Esophagus muscularis mucosa (tissue), 4 donors: ENCODE data around the gene TGFBR2. TPM values are rescaled to one million over a fixed set of nuclear protein-coding genes. Genes with fewer than 3 reads are reported as not detected.

Source experiments
- DNase-seq: peaks from one replicate; pipeline ENCODE4 v3.0.0-alpha.2; 2017; ENCODE audit errors: extremely low spot score
- H3K27ac ChIP-seq, 4 donors: fragments of 200-600 bp; sonication (generic); replicated peaks in 1 of 4; 1 replicate in 3 of 4; 2 replicates in 1 of 4; pipeline ENCODE4 v1.5.1; 2016 to 2019; ENCODE audit warnings: mild to moderate bottlenecking in 1 of 4
- H3K27me3 ChIP-seq, 4 donors: fragments of 200-600 bp; sonication (generic); one replicate each; pipeline versions ENCODE4 v1.5.1 to v1.6.0; 2016 to 2019
- H3K36me3 ChIP-seq, 4 donors: fragments of 200-600 bp; sonication (generic); one replicate each; pipeline ENCODE4 v1.5.1; 2016 to 2019
- H3K4me1 ChIP-seq, 4 donors: fragments of 200-600 bp; sonication (generic); one replicate each; pipeline ENCODE4 v1.5.1; 2016 to 2019
- H3K4me3 ChIP-seq, 4 donors: fragments of 200-600 bp; sonication (generic); 1 replicate in 2 of 4; 2 replicates in 2 of 4; pipeline ENCODE4 v1.5.1; 2016 to 2019; ENCODE audit warnings: mild to moderate bottlenecking in 4 of 4, moderate library complexity in 1 of 4
- H3K9me3 ChIP-seq, 4 donors: fragments of 200-600 bp; sonication (generic); 1 replicate in 3 of 4; 2 replicates in 1 of 4; pipeline ENCODE4 v1.5.1; 2016 to 2019
- CTCF ChIP-seq, 3 experiments: fragments of 200-600 bp in 2 of 3; fragments of 450-650 bp in 1 of 3; sonication (generic) in 2 of 3; IDR thresholded peaks; one replicate each; pipeline ENCODE4 v1.5.1; 2017 to 2019; ENCODE audit warnings: antibody characterized with exemption in 3 of 3, mild to moderate bottlenecking in 2 of 3, moderate library complexity in 1 of 3
- EP300 ChIP-seq: sonication (generic); formaldehyde crosslinking; IDR thresholded peaks from one replicate; pipeline ENCODE4 v1.6.1; 2017; ENCODE audit warnings: antibody characterized with exemption
- POLR2A ChIP-seq: fragments of 450-650 bp; IDR thresholded peaks from one replicate; pipeline ENCODE4 v1.6.1; 2017; ENCODE audit warnings: antibody characterized with exemption, moderate library complexity, mild to moderate bottlenecking, low read depth
- POLR2AphosphoS5 ChIP-seq, 2 donors: sonication (generic); formaldehyde crosslinking; IDR thresholded peaks; one replicate each; pipeline ENCODE4 v1.6.1; 2017; ENCODE audit warnings: antibody characterized with exemption in 2 of 2
- WGBS: methylation state at CpG from one replicate; pipeline ENCODE4 v1.1.5; 2018; 5-methylcytosine and 5-hydroxymethylcytosine counted together
- intact Hi-C: fragments of 100-400 bp; cut with DNase I; formaldehyde crosslinking; loops from one replicate; pipeline ENCODE4 v1.15.1; 2023
- total RNA-seq, 4 donors: library from RNA; depleted of rRNA; stranded (reverse); fragments of >200 nt; gene quantifications; one replicate each; pipeline versions ENCODE4 v1.1.0 to v1.2.1, GENCODE V29; 2016

Gene TGFBR2
- total RNA-seq, 4 donors from 2014 or later = 202 to 292 (median 261) TPM

- peaks cover 44 to 77% (median 68%) of the 10 kb centered on the region in 4 donors for H3K4me1 ChIP-seq
- peak overlapping the region; percentile 36 to 62 (median 59) for H3K27ac ChIP-seq
- no peak for DNase-seq
- H3K27me3 ChIP-seq = no peaks in the 10 kb centered on the region
- H3K36me3 ChIP-seq = peaks cover 45 to 92% (median 71%) of the 10 kb centered on the region in 4 donors
- no peak overlapping the region for H3K4me3 ChIP-seq
- 91% methylated on average over 5 of the region's 5 CpGs for WGBS
- intact Hi-C loops = no loop called here
- H3K9me3 ChIP-seq = no peaks in the 10 kb centered on the region
- TF ChIP-seq CTCF (IDR thresholded peaks at IDR 0.05) = no peak
- no peak for TF ChIP-seq POLR2A
- TF ChIP-seq POLR2AphosphoS5 (IDR thresholded peaks at IDR 0.05) = no peak
- no peak for TF ChIP-seq EP300
Observed at GRCh38 chr3:30648670-30649357, 42.4 kb downstream of the TGFBR2 start.

GRCh38 chr3:30649572-30650318, 43.3 kb downstream of the TGFBR2 start:
- Histone ChIP-seq H3K36me3 (peaks cover 52 to 100% (median 80%) of the 10 kb centered on the region in 4 donors), H3K9me3 (no peaks in the 10 kb centered on the region), H3K27me3 (no peaks in the 10 kb centered on the region), H3K4me3 (no peak overlapping the region), H3K27ac (peak overlapping the region; percentile 36 to 62 (median 59)), H3K4me1 (peaks cover 45 to 77% (median 67%) of the 10 kb centered on the region in 4 donors)
- WGBS = 39% methylated on average over 9 of the region's 9 CpGs
- no peak for TF ChIP-seq POLR2A
- no peak for TF ChIP-seq POLR2AphosphoS5 (IDR thresholded peaks at IDR 0.05)
- TF ChIP-seq CTCF (IDR thresholded peaks at IDR 0.05) = no peak
- no peak for TF ChIP-seq EP300
- DNase-seq = no peak
- intact Hi-C loops = no loop called here

GRCh38 chr3:30650348-30650995, 44.1 kb downstream of the TGFBR2 start:
- Histone ChIP-seq H3K27me3 (no peaks in the 10 kb centered on the region), H3K36me3 (peaks cover 57 to 100% (median 84%) of the 10 kb centered on the region in 4 donors), H3K9me3 (no peaks in the 10 kb centered on the region), H3K4me3 (no peak overlapping the region), H3K4me1 (peaks cover 48 to 77% (median 68%) of the 10 kb centered on the region in 4 donors), H3K27ac (peak overlapping the region; percentile 36 to 62 (median 59))
- TF ChIP-seq POLR2A (no peak), POLR2AphosphoS5 (IDR thresholded peaks at IDR 0.05) (no peak), CTCF (IDR thresholded peaks at IDR 0.05) (no peak), EP300 (no peak)
- intact Hi-C loops = no loop called here
- WGBS = 94% methylated on average over 2 of the region's 2 CpGs
- DNase-seq = no peak

GRCh38 chr3:30654269-30654668, 47.9 kb downstream of the TGFBR2 start:
- peak overlapping the region in 1 of 4 donors; percentile 32 for H3K27ac ChIP-seq
- DNase-seq = no peak
- TF ChIP-seq CTCF (IDR thresholded peaks at IDR 0.05) (no peak), POLR2AphosphoS5 (IDR thresholded peaks at IDR 0.05) (no peak), EP300 (no peak), POLR2A (no peak)
- no peaks in the 10 kb centered on the region for H3K9me3 ChIP-seq
- intact Hi-C loops = no loop called here
- peaks cover 39 to 80% (median 66%) of the 10 kb centered on the region in 4 donors for H3K36me3 ChIP-seq
- H3K4me1 ChIP-seq = peaks cover 70 to 77% (median 72%) of the 10 kb centered on the region in 4 donors
- WGBS = 100% methylated on average over 1 of the region's 1 CpG
- no peaks in the 10 kb centered on the region for H3K27me3 ChIP-seq
- H3K4me3 ChIP-seq = no peak overlapping the region
